Astrocyte (in vitro differentiated cells and primary cell): ENCODE data around the gene SMARCA5.

ENCODE experiments used
- CTCF ChIP-seq: IDR thresholded peaks from 2 replicates; pipeline ENCODE4 v1.5.1; 2011; ENCODE audit warnings: low read depth, mild to moderate bottlenecking, inconsistent platforms, low read length, moderate library complexity; ENCODE audit not compliant: insufficient read depth
- EZH2 ChIP-seq: IDR thresholded peaks from 2 replicates; pipeline ENCODE4 v1.6.1; 2012; ENCODE audit warnings: mild to moderate bottlenecking, low read length, inconsistent platforms; ENCODE audit not compliant: insufficient read depth

- TF ChIP-seq CTCF (no peak), EZH2 (no peak)
These were observed 36.0 kb upstream of the SMARCA5 start for GRCh38 chr4:143477487-143477886.
